CD4-positive, alpha-beta memory T cell (primary cell): Measurements from ENCODE around the gene PLEKHA3. TPM values are rescaled to one million over a fixed set of nuclear protein-coding genes. Genes with fewer than 3 reads are reported as not detected.
A peak's percentile ranks its signal among the peaks of the same experiment; 100 is the strongest.

Experiments used
- CTCF ChIA-PET: fragments of 350-600 bp; sonication (Branson Sonifier 250); formaldehyde crosslinking; loops from one replicate; lab custom pipeline; 2021; ENCODE audit warnings: inconsistent platforms; ENCODE audit not compliant: partially characterized antibody; lab: Charles Lee
- POLR2A ChIA-PET: fragments of 350-600 bp; sonication (Branson Sonifier 250); formaldehyde crosslinking; loops from one replicate; lab custom pipeline; 2021; ENCODE audit not compliant: partially characterized antibody; lab: Charles Lee
- DNase-seq, 5 donors: peaks; one replicate each; pipeline versions ENCODE4 v3.0.0 to v3.0.0-alpha.2; 2020 to 2022; ENCODE audit warnings: mixed read lengths in 1 of 5
- H3K27ac ChIP-seq: one replicate; pipeline ENCODE4 v1.7.0; 2013; ENCODE audit warnings: low read depth, low read length
- H3K27me3 ChIP-seq: 2 replicates; pipeline ENCODE4 v1.7.0; 2013; ENCODE audit warnings: mild to moderate bottlenecking, low read length, moderate library complexity; ENCODE audit not compliant: insufficient read depth
- H3K36me3 ChIP-seq: 2 replicates; pipeline ENCODE4 v1.7.0; 2013; ENCODE audit warnings: mild to moderate bottlenecking, low read length, moderate library complexity; ENCODE audit not compliant: insufficient read depth
- H3K4me1 ChIP-seq: 2 replicates; pipeline ENCODE4 v1.7.0; 2013; ENCODE audit warnings: mild to moderate bottlenecking, low read length, moderate library complexity; ENCODE audit not compliant: insufficient read depth
- H3K4me3 ChIP-seq, 2 donors: one replicate each; pipeline ENCODE4 v1.7.0; 2013; ENCODE audit warnings: low read length in 2 of 2, mild to moderate bottlenecking in 1 of 2
- H3K9me3 ChIP-seq, 2 donors: one replicate each; pipeline ENCODE4 v1.7.0; 2013; ENCODE audit warnings: low read length in 2 of 2, control low read depth in 1 of 2; ENCODE audit not compliant: control insufficient read depth in 1 of 2
- H3K27ac Mint-ChIP-seq, 7 donors: one replicate each; pipeline ENCODE4 v1.8.0; 2020 to 2021; ENCODE audit warnings: mixed read lengths in 7 of 7, mild to moderate bottlenecking in 6 of 7, inconsistent platforms in 3 of 7, moderate library complexity in 3 of 7
- H3K27me3 Mint-ChIP-seq, 2 donors: one replicate each; pipeline ENCODE4 v1.8.0; 2020 to 2021; ENCODE audit warnings: mixed read lengths in 2 of 2
- H3K36me3 Mint-ChIP-seq, 2 donors: one replicate each; pipeline ENCODE4 v1.8.0; 2020 to 2021; ENCODE audit warnings: mixed read lengths in 2 of 2, inconsistent platforms in 1 of 2, mild to moderate bottlenecking in 1 of 2
- H3K4me1 Mint-ChIP-seq, 4 donors: one replicate each; pipeline ENCODE4 v1.8.0; 2020 to 2021; ENCODE audit warnings: mixed read lengths in 4 of 4, mild to moderate bottlenecking in 1 of 4
- H3K4me3 Mint-ChIP-seq, 8 donors: one replicate each; pipeline ENCODE4 v1.8.0; 2020 to 2021; ENCODE audit warnings: mixed read lengths in 8 of 8, mild to moderate bottlenecking in 7 of 8, moderate library complexity in 6 of 8, inconsistent platforms in 3 of 8
- H3K9me3 Mint-ChIP-seq, 8 donors: one replicate each; pipeline ENCODE4 v1.8.0; 2020 to 2021; ENCODE audit warnings: mixed read lengths in 8 of 8, mild to moderate bottlenecking in 5 of 8, inconsistent platforms in 3 of 8, moderate library complexity in 1 of 8
- intact Hi-C: fragments of 100-400 bp; cut with micrococcal nuclease; formaldehyde crosslinking; loops from one replicate; pipeline ENCODE4 v1.15.1; 2023
- polyA plus RNA-seq, 2 donors: library from polyadenylated mRNA; unstranded; fragments of 300-500 nt; fragmentation: Illumina TruSeq; gene quantifications; one replicate each; pipeline ENCODE4 v1.2.3, GENCODE V29; 2021
- total RNA-seq, 2 experiments: library from RNA; stranded (reverse); gene quantifications; one replicate each; pipeline ENCODE4 v1.2.3, GENCODE V29; 2021

Gene PLEKHA3
- total and polyA plus RNA-seq, 4 experiments from 2014 or later = 28.8 to 35.8 (median 31.0) TPM

- peaks cover 8 to 26% (median 17%) of the 10 kb centered on the region in 4 donors for H3K4me1 Mint-ChIP-seq
- no peak overlapping the region for H3K4me3 ChIP-seq
- DNase-seq = no peak
- H3K27me3 ChIP-seq = no peaks in the 10 kb centered on the region
- no peak overlapping the region for H3K4me3 Mint-ChIP-seq
- H3K36me3 Mint-ChIP-seq = peaks cover 58 to 74% of the 10 kb centered on the region in 2 donors
- no peaks in the 10 kb centered on the region for H3K27me3 Mint-ChIP-seq
- H3K9me3 ChIP-seq = no peaks in the 10 kb centered on the region
- intact Hi-C loops = no loop called here
- peaks cover 40% of the 10 kb centered on the region for H3K36me3 ChIP-seq
- no peak overlapping the region for H3K27ac Mint-ChIP-seq
- no peak overlapping the region for H3K27ac ChIP-seq
- ChIA-PET CTCF (interaction anchor here (1.4 kb wide), 1 partner anchor 12 kb away, joined by 5 read pairs; the partner anchor contains the start of gene PLEKHA3), POLR2A (interaction anchor here (2.2 kb wide), 1 partner anchor 10 kb away, joined by 8 read pairs; the partner anchor contains the start of gene PLEKHA3)
- H3K4me1 ChIP-seq = no peaks in the 10 kb centered on the region
- H3K9me3 Mint-ChIP-seq = no peaks in the 10 kb centered on the region
These were observed 11.4 kb downstream of the PLEKHA3 start for GRCh38 chr2:178491612-178492011.

GRCh38 chr2:178496049-178496448 is 15.8 kb downstream of the PLEKHA3 start:
- intact Hi-C loops = loop anchor here (2.0 kb wide), 1 partner anchor 17 kb away; the partner anchor contains the start of gene FKBP7
- H3K4me1 ChIP-seq = no peaks in the 10 kb centered on the region

DNA sequence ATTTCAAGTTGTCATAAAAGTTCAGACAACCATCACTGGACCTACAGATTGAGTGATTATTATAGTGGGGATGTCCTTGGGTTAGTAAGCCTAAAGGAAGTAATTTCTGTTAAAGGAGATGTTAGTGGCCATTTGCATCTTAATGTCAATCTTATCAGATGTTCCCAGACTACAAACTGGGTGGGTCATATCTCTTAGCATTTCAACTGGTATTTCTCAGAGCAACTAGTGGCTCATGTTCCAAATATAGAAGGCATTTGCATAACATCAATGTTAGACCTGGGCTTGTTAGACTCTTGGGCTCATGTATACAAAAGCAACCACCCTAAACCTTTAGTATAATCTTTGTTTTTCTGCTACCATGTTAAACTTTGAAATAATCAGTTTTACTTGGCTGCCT is 17.9 kb downstream of the PLEKHA3 start:
- H3K27ac Mint-ChIP-seq = peak overlapping the region in 1 of 7 donors; percentile 42
- H3K4me1 Mint-ChIP-seq = peaks cover 0 to 3% (median 0%) of the 10 kb centered on the region in 4 donors
- no peak for DNase-seq
- no peak overlapping the region for H3K27ac ChIP-seq
- peaks cover 62 to 82% of the 10 kb centered on the region in 2 donors for H3K36me3 Mint-ChIP-seq
- ChIA-PET CTCF (interaction anchor here (0.9 kb wide), 1 partner anchor 16 kb away, joined by 4 read pairs; no protein-coding TSS in a partner anchor), POLR2A (interaction anchor here (1.7 kb wide), 1 partner anchor 47 kb away, joined by 4 read pairs; the partner anchor contains the start of genes PJVK and PRKRA)
- no peak overlapping the region for H3K4me3 Mint-ChIP-seq
- no peaks in the 10 kb centered on the region for H3K9me3 Mint-ChIP-seq
- H3K4me3 ChIP-seq = no peak overlapping the region
- no peaks in the 10 kb centered on the region for H3K4me1 ChIP-seq
- intact Hi-C loops = no loop called here
- peaks cover 66% of the 10 kb centered on the region for H3K36me3 ChIP-seq
- no peaks in the 10 kb centered on the region for H3K27me3 ChIP-seq
- no peaks in the 10 kb centered on the region for H3K27me3 Mint-ChIP-seq
- H3K9me3 ChIP-seq = no peaks in the 10 kb centered on the region

More at GRCh38 chr2:178496049-178496448, 15.8 kb downstream of the PLEKHA3 start:
- Mint-ChIP-seq H3K4me3 (no peak overlapping the region), H3K27ac (no peak overlapping the region), H3K27me3 (no peaks in the 10 kb centered on the region), H3K4me1 (peaks cover 0 to 3% (median under 1%) of the 10 kb centered on the region in 4 donors), H3K9me3 (no peaks in the 10 kb centered on the region), H3K36me3 (peaks cover 57 to 74% of the 10 kb centered on the region in 2 donors)
- Histone ChIP-seq H3K27me3 (no peaks in the 10 kb centered on the region), H3K9me3 (no peaks in the 10 kb centered on the region), H3K4me3 (no peak overlapping the region), H3K27ac (no peak overlapping the region), H3K36me3 (peaks cover 59% of the 10 kb centered on the region)
- POLR2A ChIA-PET = interaction anchor here (1.2 kb wide), 1 partner anchor 45 kb away, joined by 3 read pairs; the partner anchor contains the start of genes PJVK and PRKRA
- no peak for DNase-seq
- CTCF ChIA-PET = interaction anchor here (1.2 to 2.5 kb wide), 3 partner anchors 27 to 97 kb away, joined by 3 to 11 read pairs (median 4); no protein-coding TSS in a partner anchor

DNA sequence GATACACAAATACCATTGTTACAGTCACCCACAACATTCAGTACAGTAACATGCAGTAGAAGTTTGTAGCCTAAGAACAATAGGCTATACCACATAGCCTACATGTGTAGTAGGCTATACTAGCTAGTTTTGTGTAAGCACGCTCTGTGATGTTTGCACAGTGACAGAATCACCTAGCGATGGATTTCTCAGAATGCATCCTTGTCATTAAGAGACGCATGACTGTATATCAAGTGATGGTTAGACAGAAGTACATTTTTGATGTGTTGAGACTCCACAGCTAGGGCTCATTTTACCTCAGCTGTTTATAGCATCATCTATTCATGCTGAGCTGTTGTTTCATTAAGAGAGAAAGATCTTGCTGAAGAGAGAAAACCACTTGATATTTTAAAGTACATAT is 19.4 kb downstream of the PLEKHA3 start:
- H3K4me3 Mint-ChIP-seq = no peak overlapping the region
- intact Hi-C loops = no loop called here
- DNase-seq = no peak
- Histone ChIP-seq H3K9me3 (no peaks in the 10 kb centered on the region), H3K4me1 (no peaks in the 10 kb centered on the region), H3K27ac (no peak overlapping the region), H3K27me3 (no peaks in the 10 kb centered on the region), H3K4me3 (no peak overlapping the region), H3K36me3 (peaks cover 62% of the 10 kb centered on the region)
- peaks cover 52 to 81% of the 10 kb centered on the region in 2 donors for H3K36me3 Mint-ChIP-seq
- H3K9me3 Mint-ChIP-seq = no peaks in the 10 kb centered on the region
- no peaks in the 10 kb centered on the region for H3K27me3 Mint-ChIP-seq
- H3K27ac Mint-ChIP-seq = peak overlapping the region in 2 of 7 donors; percentile 38 to 65
- peaks cover 0 to 3% (median 0%) of the 10 kb centered on the region in 4 donors for H3K4me1 Mint-ChIP-seq
- POLR2A ChIA-PET = interaction anchor here (1.7 kb wide), 1 partner anchor 49 kb away, joined by 4 read pairs; the partner anchor contains the start of genes PJVK and PRKRA
- CTCF ChIA-PET = no interaction called here

DNA sequence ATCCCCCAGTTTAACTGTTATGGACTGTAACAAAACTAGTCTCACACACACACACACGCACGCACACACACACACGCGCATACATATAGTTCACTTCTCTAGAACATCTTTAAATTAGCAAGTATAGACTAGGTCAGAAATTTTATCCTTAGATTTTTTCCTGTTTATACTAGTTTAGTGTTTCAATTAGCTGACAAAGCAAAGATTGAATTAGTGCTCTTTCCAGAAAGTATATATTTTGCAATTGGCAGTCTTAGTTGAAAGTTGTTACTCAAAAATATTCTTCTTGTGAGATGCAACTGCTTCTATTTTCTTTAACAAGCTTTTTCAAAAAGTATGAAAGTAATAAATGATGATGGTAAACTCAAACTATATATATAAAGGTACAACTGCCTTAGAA is 22.5 kb downstream of the PLEKHA3 start:
- Mint-ChIP-seq H3K27ac (no peak overlapping the region), H3K9me3 (no peaks in the 10 kb centered on the region), H3K4me3 (no peak overlapping the region), H3K27me3 (no peaks in the 10 kb centered on the region), H3K4me1 (peaks cover 0 to 5% (median 0%) of the 10 kb centered on the region in 4 donors), H3K36me3 (peaks cover 35 to 73% of the 10 kb centered on the region in 2 donors)
- H3K9me3 ChIP-seq = no peaks in the 10 kb centered on the region
- H3K4me3 ChIP-seq = no peak overlapping the region
- no peaks in the 10 kb centered on the region for H3K27me3 ChIP-seq
- no peak overlapping the region for H3K27ac ChIP-seq
- no peak for DNase-seq
- H3K36me3 ChIP-seq = peaks cover 59% of the 10 kb centered on the region
- intact Hi-C loops = no loop called here
- H3K4me1 ChIP-seq = no peaks in the 10 kb centered on the region
- ChIA-PET POLR2A (no interaction called here), CTCF (no interaction called here)

DNA sequence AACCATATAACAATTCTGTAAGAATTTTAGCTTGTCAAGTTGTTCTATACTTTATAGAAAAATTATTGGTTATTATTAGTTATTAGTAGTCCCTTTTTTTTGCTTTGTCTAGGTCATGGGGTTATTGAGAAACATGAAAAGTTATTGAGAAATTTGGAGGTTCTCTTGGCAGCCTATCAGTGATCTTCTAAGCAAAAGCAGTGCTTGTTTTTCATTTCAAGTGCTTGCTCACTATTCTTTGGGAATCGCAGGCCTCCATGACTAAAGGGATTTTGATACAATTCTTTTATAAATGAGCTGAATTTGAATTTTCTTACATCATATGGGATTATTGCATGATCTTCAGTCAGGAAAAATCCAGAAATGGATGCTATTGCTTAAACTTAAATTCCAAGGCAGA is 25.8 kb downstream of the PLEKHA3 start:
- no peak for DNase-seq
- Histone ChIP-seq H3K27ac (no peak overlapping the region), H3K27me3 (no peaks in the 10 kb centered on the region), H3K9me3 (no peaks in the 10 kb centered on the region), H3K36me3 (peaks cover 39% of the 10 kb centered on the region), H3K4me3 (no peak overlapping the region), H3K4me1 (no peaks in the 10 kb centered on the region)
- intact Hi-C loops = no loop called here
- peaks cover 21 to 59% of the 10 kb centered on the region in 2 donors for H3K36me3 Mint-ChIP-seq
- H3K4me1 Mint-ChIP-seq = peaks cover 0 to 3% (median under 1%) of the 10 kb centered on the region in 4 donors
- ChIA-PET CTCF (interaction anchor here (1.6 kb wide), 1 partner anchor 17 kb away, joined by 4 read pairs; no protein-coding TSS in a partner anchor), POLR2A (no interaction called here)
- H3K4me3 Mint-ChIP-seq = no peak overlapping the region
- H3K9me3 Mint-ChIP-seq = no peaks in the 10 kb centered on the region
- H3K27me3 Mint-ChIP-seq = no peaks in the 10 kb centered on the region
- H3K27ac Mint-ChIP-seq = no peak overlapping the region

DNA sequence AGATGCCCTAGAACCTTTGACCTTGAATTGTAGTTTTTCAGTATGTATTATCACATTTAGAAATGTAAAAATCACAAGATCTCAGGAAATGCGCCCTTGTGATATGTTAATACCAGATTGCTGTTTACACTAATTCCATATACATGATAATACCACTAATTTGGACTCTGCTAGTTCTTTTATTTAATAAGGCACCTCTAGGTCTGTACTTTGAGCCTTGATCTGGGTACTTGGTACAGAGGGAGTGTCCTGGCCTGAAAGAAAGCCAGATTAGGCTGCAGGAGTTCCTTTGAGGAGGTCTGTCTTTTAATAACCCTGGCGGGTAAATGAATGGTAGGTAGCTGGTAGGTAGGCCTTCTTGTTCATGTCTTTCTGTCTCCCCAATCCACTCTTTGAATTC is 26.3 kb downstream of the PLEKHA3 start:
- Histone ChIP-seq H3K36me3 (peaks cover 35% of the 10 kb centered on the region), H3K9me3 (no peaks in the 10 kb centered on the region), H3K4me3 (no peak overlapping the region), H3K27ac (no peak overlapping the region), H3K27me3 (no peaks in the 10 kb centered on the region), H3K4me1 (no peaks in the 10 kb centered on the region)
- H3K9me3 Mint-ChIP-seq = no peaks in the 10 kb centered on the region
- peaks cover 20 to 57% of the 10 kb centered on the region in 2 donors for H3K36me3 Mint-ChIP-seq
- peaks cover 0 to 3% (median under 1%) of the 10 kb centered on the region in 4 donors for H3K4me1 Mint-ChIP-seq
- no peak for DNase-seq
- ChIA-PET CTCF (interaction anchor here (1.6 kb wide), 1 partner anchor 17 kb away, joined by 4 read pairs; no protein-coding TSS in a partner anchor), POLR2A (no interaction called here)
- no peak overlapping the region for H3K4me3 Mint-ChIP-seq
- peak overlapping the region in 1 of 7 donors; percentile 63 for H3K27ac Mint-ChIP-seq
- intact Hi-C loops = no loop called here
- no peaks in the 10 kb centered on the region for H3K27me3 Mint-ChIP-seq
